GM19025 (cell line): ENCODE results near the gene ALDH1A2.
"Not testable (repeated sequence)": the region's sequence is repeated elsewhere in the genome, so short reads cannot be mapped to it uniquely, and the experiment has no call there.

Experiments
- ATAC-seq: cut with Tn5 transposase; IDR thresholded peaks from one replicate; pipeline ENCODE4 v1.9.1; 2021; ENCODE audit warnings: mild to moderate bottlenecking, low read depth, moderate library complexity; ENCODE audit not compliant: unreplicated experiment

Gene ALDH1A2

DNA sequence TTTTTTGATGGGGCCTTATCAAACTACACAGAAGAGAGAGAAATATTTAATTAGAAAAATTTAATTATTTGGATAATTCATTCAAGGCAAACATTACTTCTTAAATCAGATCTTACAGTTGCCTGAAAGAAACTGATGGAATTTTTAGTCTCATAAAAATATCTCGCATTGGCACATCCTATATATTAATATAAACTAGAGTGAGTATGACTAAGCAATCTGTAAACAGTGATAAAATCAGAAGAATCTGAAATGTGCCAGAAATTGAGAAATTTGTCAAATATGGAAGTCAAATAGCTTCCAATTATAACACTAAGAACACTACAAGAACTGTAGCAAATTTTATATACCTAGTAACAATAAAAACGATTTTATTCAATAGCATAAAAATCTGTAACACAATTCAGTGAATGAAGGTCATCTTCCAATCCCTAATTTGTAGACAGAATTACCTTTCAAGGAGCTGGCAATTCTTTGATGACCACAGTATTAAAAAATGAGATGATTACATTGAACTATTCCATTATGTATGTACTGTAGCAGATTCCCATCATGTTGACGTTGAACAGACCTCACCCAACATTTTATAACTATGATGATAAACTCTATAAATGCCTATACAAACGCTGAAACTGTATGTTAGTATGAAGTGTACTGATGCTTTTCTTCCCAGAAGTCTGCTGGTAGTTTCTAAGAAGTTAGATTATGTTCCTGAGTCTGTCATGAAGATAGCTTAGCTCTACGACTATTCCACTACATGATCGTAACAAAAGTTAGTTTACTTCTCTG, 63.0 kb downstream of the ALDH1A2 start:
- ATAC-seq: no peak

DNA sequence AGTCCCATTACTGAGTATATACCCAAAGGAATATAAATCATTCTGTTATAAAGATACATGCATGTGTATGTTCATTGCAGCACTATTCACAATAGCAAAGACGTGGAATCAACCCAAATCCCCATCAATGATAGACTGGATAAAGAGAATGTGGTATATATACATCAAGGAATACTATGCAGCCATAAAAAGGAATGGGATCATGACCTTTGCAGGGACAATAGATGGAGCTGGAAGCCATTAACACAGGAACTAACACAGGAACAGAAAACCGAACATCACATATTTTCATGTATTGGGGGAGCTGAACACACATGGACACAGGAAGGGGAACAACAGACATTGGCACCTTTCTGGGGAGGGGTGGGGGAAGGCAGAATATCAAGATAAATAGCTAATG, 65.8 kb downstream of the ALDH1A2 start:
- not testable (repeated sequence) for ATAC-seq

DNA sequence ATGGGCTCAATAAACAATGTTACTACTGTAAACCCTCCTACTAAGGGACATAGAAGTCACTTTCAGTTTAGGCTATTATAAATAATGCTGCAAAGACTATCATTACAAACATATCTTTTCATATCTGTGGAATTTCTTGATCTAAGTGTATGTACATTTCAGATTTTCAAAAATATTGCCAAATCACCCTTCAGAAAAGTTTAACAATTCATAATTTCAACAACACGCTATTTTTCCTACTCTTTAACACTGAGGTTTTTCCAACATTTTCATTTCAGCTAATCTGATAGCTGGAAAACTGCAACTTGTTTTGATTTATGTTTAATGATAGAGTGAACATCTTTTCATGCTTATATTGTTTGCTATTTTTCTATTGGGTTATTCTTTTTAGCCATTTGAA, 69.0 kb downstream of the ALDH1A2 start:
- ATAC-seq: no peak

DNA sequence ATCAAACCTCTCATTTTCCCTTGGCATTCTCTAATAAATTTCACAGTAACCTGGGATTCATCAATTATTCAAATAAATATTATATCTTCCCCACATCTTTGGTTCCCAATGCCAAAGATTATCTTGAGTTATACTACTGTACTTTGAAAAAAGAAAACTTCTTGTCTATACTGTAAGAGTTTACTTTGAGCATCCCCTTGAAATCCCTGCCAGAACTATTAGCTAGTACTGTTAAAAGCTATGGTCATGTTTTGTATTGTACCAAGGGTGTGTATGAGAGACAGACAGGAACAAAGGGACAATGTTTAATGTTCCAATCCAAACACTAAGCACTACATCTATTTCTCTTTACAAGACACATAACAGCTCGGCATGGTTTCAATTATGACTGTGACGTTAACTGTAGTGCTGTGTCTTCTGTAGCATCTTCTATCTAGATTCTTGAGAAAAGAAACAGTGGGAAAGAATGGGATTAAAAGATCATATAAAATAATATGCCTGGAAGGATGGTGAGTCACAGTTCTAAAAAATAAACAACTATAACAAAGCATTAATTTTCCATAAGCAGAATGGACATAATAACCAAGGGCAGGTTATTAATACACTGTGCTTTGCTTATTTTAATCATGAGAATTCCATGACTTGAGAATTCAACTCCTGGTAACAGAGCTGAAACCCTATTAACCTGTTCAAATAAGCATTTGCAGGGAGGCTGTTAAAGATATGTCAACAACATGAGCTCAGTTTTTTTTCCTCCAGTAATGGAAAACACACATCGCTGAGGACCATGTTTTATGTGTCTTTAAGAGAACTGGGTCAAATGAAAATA, 71.1 kb downstream of the ALDH1A2 start:
- ATAC-seq: no peak

DNA sequence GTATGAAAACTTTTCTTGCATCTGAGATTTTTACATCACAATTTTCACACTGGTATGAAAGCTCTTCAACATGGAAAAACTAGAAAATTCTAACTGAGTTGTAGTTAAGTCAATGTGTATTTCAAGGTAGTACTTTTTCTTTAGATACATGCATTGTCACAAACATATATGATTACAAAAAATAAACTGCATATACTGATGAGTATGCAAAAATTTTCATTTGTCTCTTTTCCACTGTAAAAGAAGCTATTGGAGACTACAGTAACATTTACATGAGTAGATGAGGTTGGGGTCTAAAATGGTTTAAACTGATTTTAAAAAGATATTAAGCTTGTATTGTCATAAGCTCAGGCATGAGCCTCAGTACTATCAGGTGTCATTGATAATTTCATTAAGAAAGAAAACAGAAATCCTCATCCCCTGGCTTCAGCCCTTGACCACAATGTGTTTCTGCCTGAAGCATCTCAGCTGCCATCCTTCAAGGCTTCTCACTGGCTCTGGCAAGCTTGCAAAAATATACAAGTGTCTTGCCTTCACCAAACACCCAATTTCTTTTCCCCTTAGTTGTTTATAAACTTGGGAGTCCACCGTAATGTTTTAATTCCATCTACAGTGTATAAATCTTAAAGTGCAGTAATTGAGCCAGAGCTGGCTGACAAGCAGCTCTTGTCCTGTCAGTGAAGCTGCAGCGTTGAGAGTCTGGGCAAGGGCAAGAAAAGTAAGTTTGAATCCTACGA, 71.9 kb downstream of the ALDH1A2 start:
- ATAC-seq: no peak

DNA sequence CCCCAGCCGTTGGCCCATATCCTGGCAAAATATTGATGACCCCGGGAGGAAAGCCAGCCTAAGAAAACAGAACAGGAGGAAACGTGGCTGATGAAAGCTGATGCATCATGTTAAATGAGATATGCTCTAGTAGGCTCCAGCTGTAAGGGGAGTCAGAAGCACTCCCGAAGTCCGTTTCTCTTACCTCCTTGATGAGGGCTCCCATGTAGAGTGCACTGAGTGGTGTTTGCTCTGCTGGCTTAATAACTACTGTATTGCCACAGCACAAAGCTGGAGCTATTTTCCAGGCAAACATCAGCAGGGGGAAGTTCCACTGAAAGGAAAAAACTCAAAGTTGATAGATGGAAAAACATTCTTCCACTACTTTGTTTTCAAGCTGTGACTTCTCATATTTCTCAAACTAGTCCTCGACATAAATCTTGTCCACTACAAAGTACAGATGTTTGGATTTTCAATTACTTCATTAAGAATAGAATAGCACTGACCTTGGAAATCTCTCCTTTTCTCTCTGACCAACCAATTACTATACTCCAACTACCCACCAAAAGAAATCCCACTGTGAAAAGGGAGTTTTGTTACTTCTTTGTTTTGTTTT, 72.7 kb downstream of the ALDH1A2 start:
- ATAC-seq: no peak

DNA sequence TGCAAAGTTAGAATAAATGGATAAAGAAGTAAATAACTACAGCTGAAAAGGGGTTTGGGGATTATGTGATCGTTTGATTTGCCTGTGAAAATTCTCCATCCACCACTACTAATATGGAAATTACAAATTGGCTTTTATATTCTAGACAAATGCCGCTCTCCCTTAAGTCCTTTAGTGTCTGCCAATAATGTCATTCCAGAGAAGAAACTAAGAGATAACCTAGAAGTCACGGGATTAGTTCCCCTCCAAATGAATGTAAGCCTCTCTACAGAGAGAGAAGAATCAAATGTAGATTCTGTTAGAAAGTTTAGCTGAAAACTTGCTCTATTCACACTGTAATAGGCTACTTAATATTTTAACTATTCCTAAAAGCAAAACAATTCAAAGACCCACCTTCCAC, 92.0 kb downstream of the ALDH1A2 start:
- ATAC-seq: no peak

DNA sequence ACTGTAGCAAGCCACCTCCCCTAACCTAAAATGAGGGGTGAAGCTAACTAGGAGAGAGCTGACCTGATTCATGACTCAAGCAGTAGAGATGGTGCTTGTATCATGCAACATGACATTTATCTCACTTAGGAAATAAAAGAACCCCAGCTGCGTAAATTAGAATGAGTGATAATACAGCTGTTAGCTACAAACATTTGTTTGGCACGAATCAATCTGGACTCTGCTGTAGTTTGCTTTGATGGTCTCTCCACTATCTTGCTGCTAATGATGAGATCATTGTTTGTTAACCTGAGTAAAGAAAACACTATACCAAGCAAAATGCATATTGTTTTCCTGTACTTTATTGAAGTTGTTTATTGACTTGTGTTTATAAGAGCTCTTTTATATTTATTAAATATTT, 92.6 kb downstream of the ALDH1A2 start:
- ATAC-seq: no peak

DNA sequence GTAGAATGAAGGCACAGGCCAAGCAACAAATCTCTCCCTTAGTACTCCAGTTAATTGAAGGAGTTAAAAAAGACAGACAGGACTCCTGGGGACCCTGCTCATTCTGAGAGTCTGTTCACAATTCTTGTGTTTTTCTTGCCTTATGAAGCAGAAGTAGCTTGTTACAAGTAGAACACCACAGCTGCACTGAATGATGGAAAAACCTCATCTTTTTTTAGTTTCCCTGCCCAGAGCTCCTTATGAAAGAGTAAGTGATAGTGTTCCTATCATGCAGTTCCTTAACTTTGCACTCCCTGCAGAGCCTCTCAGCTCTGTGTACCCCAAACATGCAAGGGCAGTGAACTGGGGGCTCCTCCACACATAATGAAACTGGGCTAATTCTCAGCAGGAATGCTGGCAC, 95.5 kb downstream of the ALDH1A2 start:
- ATAC-seq: no peak

DNA sequence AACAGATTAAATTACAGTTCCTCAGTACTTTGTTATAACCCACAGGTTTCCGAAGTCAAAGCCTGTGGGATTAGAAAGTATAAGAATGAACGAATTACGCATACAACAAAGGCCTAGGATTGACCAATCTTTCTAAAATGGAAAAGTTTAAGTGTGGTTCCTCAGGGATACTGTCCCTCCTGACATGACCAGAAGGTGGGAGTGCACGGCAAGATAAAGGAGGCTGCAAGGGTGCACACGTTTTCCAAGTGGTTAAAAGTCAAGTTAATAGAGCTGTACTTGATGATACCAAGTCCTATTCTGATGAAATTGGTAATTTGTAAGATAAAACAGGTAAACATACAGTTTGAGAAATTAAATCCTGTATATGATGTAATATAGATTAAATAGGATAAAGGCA, 96.2 kb downstream of the ALDH1A2 start:
- no peak for ATAC-seq

DNA sequence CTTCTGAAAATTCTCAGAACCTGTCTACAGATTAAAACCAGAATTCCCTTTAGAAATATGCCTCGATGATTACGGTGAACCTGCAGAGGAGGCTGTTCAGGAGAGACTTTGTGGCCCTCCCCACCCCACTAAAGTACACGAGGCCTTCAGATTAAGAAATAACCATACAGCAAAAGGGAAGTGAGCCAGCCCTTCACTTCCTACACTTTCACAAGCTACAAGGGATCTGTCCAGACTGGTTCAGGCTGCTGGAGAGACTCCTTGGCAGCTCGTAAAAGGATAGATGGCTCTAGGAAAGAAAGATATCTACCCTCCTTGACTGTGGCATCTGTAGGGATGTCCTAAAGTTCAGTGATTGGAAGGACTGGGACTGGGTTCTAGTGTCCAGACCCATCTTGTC, 102.6 kb downstream of the ALDH1A2 start:
- no peak for ATAC-seq

DNA sequence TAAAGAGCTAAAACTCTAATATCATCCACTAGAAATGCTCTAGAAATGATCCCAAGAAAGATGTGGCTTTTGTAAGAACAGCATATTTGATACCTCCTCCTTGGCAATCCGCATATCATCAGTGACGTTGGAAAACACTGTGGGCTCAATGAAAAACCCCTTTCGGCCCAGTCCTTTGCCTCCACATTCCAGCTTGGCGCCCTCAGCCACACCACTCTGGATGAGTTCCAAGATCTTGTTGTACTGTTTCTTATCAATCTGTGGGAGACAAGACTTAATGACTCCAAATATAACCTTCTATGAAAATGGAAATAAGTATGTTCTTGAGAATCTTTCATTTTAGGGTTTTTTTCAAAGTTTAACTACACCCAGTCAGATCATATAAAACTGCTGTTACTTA, 103.6 kb downstream of the ALDH1A2 start:
- ATAC-seq: no peak

DNA sequence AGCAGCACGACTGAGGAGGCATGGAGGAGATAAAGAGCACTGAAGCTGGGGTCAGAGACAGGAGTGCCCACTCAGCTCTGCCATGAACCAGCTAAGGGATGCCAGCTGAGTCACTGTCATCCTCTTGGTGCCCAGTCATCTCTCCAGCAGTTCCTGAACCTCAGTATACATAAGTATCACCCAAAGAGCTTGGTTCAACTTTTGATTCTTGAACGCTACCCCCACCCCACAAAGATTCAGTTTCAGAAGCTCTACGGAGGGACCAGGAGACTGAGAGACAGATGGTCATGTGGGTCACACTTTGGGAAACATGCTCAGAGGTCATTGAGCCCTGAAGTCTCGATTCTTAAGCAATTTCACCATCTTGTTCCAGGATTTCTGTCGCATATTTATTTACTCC, 108.4 kb downstream of the ALDH1A2 start:
- no peak for ATAC-seq

DNA sequence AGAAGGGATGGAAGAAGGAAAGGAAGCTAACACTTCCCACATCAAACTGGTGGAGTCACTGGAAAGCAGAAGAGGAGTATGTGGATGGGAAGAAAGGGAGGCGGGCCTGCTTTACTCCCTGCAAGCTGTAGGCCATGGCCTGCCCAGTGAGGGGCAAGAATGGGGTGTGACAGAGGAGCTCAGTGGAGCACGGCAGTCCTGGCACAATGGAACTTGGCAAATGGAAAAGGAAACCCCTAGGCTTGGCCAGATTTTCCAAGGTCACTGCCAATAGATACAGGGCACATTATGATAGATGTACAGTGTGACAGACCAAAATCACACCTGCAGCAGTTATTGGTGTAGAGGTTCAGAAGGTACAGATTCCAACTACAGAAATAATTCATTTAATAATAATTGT, 111.6 kb downstream of the ALDH1A2 start:
- no peak for ATAC-seq

DNA sequence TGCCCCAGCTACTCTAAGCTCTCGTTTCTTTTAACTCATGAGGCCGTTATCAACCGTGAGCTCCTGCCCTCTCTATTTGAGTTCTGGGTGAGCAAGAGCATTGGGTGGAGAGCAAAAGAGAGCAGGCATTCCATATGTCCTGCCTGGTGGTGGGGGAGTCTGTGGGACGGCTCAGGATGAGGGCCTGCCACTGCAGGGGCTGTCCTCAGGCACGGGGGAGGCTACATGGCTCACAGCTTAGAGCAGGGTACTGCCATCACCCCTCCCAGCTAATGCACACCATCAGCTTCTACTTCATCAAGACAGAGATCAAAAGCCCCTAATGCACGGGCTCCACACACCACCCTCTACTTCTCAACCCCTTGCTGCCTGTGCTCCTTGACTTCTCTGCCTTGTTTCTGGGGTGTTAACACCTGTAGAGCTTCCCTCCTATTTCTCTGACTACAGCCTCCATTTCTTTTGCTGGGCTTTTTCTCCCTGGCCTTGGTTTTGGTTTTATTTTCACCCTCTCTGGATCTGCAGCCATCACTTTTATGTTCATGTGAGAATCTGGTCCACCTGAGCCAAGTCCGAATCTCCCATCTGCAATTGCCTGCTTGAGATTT, 114.1 kb downstream of the ALDH1A2 start:
- ATAC-seq: no peak

DNA sequence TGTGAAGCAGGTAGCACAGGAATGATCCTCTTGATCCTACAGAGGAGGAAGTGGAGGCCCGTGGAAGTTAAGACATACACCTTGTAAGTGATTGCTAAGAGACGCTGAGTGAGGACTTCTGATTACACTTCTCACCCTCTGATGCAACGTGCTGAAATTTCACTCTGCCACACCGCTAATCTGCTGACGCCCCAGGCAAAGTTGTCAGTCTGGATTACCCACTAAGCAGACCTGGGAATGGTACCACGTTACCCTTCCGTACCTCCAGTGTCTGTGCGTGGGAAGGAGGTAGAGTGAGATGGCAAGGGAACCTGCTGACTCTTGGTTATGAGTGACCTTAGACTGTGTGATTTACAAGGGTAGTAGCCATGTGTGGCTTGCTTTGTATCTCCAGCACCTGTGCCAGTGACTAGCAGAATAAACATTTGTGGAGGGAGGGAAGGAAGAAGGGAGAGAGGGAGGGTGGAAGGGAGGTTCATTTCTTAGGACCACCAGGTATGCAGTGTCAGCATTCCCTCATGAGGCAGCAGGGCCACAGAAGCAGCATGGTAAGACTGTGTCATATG, 115.0 kb downstream of the ALDH1A2 start:
- no peak for ATAC-seq

DNA sequence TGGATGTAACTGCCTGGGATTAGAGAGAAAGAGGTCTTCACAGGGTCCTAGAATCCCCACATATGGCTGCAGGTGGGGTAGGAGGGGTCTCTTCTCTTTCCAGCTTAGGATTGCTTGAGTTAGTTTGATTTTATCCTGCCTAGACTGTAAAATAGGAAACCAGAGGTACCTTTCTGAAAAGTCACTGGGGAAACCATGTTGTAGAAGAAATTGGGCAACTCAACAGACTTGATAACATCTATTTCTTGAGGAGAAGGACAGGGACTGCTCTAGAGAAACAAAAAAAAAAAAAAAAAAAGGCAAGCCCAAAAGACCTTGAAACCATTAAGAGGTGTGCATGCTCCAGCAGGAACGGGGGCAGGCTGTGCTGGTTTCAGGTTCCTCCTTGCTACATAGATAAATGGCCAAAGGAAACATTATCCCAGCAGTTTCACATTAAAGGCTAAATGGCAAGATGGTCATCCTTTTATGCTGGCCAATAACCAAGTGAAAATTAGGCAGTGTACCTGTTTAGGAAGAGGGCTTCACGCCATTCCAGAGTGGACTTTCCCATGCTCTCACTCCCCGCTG, 116.1 kb downstream of the ALDH1A2 start:
- no peak for ATAC-seq

DNA sequence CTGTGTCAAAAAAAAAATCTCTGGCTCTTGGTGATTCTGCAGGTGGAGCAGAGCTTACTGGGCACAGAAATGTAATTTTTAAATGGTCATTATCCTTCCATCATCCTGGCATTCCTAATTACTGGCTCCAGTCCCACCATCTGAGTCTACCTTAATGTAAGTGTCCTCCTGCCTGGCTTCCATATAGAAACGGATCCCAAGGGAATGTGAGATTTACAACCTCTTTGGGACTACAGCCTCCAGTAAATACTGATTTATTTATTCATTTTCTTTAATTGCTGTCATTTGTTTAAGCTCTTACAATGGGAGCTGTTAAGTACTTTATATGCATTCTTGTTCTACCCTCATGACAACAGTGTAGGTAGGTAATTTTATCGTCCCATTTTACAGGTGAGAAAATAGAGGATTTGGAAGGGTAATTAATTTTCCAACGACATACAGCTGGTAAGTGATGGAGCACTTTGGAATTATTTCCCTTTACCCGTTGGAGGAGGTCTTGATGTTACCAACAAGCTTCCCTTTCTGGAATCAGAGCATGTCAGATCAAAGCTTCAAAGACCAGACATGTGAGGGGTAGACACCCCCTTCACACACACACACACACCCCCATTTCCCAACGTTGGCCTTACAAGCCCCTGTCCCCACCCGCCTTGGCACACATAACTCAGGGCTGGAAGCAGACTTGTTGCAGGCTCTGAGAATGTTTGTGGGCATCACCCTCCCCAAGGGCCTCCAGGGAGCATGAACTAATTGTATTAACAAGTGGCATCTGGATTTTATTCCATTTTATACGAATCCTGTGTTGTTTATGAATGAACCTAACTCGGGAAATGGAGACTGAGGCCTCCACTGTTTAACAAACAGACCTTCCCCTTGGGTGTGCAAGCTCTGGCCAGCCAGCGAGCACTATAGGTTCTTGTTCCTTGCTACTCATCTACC, 116.9 kb downstream of the ALDH1A2 start:
- ATAC-seq: no peak

DNA sequence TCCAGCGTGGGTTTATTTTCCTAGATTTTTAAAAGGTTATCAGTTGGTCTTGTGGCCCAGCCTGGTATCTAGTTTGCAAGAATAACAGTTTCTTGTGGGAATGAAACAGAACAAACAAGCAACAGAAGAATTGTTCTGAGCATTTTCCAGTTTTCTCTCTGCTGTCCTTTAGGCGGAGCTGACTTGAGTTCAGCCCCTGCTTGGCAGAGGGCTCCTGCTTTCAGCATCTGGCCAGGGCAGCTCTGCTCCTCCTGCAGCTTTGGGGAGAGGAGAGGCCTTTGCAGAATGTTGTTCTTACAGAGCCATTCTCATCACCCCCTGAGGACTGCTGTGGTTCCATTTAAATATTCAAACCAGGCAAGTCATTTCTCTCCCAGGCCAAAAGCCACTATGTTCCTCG, 117.7 kb downstream of the ALDH1A2 start:
- ATAC-seq: no peak
